SK-N-SH (cell line): ENCODE results near the gene NPIPB2.

ENCODE experiments used
- EP300 ChIP-seq, 2 experiments: IDR thresholded peaks; 2 replicates each; pipeline versions ENCODE4 v1.4.0 to v1.6.1; 2012; ENCODE audit warnings: borderline replicate concordance in 1 of 2, low read depth in 1 of 2, low read length in 1 of 2
- TAF1 ChIP-seq: IDR thresholded peaks from 2 replicates; pipeline ENCODE4 v1.6.1; 2012; ENCODE audit warnings: low read depth, mild to moderate bottlenecking, low read length, moderate library complexity, borderline replicate concordance

GRCh38 chr16:11916524-11917285 is 25.1 kb downstream of the NPIPB2 start:
- no peak for TF ChIP-seq EP300 (IDR thresholded peaks at IDR 0.05; ENCODE audit: borderline replicate concordance in 1 of 2, low read depth in 1 of 2, low read length in 1 of 2)
- TF ChIP-seq TAF1, result no peak
